Eye (tissue), 1 donor: ENCODE results near the gene SORD.
"Not testable (repeated sequence)": the region's sequence is repeated elsewhere in the genome, so short reads cannot be mapped to it uniquely, and the experiment has no call there.

Experiments
- DNase-seq: peaks from one replicate; pipeline ENCODE4 v3.0.0-alpha.2; 2015

SORD gene

DNA sequence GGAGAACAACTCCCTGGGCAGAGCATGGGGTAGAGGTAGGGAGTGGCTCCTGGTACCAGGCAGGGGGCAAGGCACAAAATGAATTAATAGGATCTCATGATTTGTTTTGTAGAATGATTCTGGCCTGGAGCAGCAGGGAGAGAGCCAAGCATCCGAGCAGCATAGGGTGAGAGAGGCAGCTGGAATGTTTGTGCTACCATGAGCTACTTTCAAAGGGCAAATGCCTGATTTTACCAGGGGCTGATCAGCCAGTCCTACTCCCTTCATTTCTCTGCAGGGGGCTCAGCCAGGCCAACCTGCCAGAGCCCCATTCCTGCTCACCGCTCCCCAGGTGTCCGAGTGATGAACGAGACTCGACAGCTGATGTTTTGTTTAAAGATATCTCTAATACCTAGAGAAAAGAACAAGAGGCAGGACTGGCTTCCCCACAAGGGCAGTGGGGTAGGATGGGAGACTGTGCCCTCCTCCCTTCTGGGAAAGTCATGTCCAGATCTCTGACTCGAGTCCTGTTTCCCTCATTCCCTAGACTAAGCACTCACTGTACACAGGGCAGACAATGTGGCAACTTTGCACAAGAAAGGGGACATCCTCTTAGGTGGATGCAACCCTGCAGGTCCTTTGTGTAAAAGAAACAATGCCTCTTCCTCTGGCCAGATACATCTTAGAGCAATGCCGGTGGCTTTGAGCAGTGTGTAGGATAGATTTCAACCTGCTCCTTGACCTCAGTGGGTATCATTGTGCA is 78.1 kb downstream of the SORD start:
- no peak for DNase-seq

DNA sequence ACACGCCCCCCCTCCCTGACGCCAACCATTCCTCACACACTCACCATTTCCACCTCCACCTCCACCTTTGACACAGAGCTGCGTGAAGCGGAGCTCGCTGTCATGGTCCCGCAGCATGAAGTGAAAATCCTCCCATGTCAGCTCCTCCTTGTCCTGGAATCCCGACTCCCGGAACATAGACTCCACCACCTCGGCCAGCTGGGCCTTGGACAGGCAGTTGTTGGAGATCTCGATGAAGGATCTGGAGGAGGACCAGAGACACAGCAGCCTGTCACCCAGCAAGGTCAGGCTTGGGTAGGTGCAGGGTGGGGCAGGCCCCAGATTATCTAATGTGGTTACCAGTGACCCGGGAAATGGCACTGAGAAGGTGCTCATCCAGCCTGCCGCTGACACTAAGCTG is 78.8 kb downstream of the SORD start:
- no peak for DNase-seq

DNA sequence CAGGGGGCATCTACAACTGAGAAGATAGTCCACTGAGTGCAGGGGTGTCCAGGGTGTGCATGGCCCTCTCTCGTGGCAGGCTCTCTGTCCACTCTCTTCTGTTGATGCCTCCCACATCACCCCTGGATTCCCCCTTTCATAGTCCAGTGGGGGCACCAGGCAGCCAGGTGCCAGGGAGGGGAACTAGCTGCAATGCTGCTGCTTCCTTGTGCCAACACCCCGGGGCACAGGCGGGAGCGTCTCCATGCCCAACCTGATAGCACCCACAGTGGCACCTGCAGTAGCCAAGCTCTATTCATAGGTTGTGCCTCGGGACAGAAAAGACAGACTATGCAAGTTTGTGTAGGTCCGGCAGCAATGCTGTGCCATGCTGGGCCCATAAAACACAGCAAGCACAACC is 79.2 kb downstream of the SORD start:
- DNase-seq, result no peak

DNA sequence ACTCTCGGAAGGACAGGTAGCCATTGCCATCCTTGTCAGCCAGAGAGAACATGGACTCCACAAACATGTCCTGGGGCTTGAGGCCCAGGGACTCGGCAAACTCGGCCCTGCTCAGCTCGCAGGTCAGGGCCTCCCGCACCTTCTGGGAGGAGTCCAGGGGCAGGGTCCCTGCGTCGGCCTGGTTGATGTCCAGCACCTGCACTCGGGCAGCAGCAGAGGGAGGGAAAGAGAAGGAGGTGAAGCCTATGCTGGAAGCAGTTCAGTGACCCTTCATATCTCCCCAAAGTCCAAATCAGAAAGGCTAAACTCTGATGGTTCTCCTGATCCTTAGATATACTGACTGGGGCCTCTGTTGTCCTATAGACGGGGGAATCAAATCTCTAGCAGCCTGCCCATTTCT is 81.2 kb downstream of the SORD start:
- DNase-seq, result not testable (repeated sequence)

DNA sequence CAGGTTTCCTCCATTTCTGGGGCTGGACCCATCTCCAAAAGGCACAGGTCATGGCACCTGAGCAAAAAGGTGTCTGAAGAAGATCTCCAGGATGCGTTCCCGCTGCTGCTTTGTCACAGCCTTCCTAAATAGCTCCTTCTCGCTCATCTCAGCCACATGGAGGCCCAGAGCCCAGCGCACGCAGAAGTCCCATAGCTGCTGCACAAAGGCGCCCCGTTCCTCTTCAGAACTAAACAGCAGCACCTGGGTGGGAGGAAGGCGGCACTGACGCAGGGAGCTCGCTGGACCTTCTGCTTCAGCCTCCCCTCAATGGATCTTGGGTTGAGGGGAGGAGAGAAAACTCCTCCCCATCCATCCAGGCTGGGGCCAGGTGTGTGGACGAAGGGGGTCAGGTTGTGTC is 82.6 kb downstream of the SORD start:
- DNase-seq, result no peak

DNA sequence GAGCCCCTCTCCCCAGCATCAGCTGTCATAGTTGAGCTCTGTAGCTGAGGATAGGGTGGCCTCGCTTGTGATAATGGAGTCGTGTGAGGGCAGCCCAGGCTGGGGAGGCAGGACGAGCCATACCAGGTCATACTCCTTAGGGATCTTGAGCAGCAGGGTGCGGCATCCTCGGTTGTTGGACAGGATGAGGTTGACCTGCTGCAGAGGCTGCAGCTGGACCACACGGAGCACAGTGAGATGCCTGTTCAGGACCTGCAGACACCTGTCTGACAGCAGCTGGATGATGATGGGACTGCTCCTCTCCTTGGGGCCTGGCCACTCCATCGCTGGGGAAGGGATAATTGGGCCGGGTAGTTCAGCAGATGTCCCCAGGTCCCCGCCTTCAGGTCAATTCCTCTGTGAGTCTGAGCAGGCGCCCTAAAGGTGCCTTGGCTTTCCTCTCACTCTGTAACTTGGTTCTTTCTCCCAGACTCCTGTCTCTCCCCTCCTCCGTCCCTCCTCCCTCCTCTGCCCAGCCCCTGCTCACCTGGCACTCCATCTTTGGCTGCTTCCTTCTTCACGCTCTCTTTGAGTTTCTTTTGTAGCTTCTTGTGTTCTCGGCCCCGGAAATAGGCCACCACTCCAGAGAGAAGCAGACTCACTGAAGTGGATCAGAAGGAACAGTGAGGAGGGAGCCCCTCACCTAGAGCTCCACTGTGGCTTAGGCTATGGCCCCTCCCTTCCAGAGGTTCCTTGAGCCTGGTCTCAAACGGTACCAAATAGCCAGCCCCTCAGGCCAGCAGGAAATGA is 83.2 kb downstream of the SORD start:
- DNase-seq, result no peak

DNA sequence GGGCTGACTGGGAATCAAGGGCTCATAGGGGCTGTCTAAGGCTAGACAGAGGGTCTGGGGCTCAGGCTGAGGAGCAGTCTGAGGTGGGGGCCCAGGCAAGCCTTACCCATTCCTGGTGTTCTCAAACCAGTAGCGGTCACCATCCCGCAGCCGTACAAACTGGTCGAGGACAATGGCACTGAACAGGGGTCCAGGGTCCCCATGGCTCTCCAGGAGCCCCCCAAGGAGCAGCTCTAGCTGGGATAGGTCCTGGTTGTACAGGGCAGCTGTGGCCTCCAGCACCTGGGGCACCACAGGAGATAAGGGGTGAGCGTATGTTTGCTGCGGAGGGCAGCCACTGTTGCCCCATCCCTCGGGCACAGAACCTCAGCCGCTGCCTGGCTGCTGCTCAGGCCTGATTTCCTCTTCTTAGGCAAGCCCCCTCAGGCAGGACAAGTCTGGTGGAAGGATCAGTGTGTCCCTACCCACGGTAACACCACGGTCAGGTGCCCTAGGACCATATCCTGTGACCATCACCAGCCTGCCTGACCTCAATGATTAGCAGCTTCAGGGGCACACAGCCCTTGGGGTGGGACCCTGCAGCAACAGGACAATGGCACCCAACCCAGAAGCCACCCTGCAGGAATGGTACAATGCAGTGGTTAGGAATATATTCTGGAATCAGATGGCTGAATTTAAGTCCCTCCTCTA is 85.1 kb downstream of the SORD start:
- DNase-seq, result no peak

DNA sequence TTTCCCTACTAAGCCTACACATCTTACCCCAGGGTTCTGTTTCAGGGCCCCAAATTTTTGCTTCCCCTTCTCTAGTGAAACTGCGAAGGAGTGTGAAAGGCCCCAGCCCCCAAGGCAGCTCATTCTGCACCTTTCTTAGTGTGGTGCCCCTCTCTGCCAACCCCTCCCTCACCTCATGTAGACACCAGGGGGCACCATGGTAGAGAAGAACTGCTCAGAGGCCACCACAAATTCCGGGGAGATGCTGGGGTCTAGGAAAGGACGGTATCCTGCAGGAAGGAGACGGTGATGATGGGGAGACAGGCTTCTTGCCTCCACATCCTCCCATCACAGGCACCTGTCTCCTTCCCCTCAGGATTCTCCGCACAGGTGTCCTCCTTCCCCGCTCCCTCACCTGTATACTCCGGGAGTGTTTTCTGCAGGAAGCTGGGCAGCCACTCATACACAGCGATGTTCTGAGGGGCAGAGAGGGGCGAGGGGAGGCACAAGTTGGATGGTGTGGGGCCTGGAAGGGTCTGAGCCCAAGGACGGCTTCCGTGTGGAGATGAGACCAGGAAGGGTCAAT is 87.3 kb downstream of the SORD start:
- DNase-seq, result no peak

DNA sequence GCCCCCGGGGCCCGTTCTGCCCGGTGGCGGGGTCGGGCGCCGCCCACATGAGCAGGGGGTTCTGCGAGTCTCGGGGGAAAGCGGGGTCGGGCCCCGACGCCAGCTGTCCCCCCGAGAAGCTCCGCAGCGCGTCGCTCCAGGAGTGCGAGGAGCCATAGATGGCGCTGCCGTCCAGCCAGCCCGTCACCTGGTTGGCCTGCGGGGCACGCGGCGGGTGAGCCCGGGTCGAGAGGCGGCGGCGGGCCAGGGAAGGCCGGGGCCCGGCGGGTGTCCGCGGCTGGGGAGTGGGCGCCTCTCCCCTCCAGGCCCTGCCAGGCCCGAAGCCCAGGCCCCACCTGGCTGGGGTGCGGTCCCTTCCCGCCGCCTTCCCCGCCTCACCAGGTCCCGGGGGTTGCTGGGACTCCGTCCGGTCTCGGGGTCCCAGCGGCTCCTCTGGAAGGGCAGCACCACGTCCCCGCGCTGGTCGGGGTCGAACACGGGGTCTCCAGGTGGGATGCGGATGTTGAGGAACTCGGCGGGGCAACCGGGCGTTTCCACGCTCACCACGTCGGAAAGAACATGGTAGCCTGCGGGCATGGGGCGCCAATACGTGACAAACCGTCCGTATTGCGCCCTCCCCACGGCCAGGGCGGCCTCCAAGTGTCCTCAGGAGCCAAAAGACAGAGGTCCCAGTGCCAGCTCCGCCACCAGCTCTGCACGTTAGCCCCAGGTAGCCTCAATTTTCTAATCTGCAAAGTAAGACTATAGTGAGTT is 88.6 kb downstream of the SORD start:
- no peak for DNase-seq

DNA sequence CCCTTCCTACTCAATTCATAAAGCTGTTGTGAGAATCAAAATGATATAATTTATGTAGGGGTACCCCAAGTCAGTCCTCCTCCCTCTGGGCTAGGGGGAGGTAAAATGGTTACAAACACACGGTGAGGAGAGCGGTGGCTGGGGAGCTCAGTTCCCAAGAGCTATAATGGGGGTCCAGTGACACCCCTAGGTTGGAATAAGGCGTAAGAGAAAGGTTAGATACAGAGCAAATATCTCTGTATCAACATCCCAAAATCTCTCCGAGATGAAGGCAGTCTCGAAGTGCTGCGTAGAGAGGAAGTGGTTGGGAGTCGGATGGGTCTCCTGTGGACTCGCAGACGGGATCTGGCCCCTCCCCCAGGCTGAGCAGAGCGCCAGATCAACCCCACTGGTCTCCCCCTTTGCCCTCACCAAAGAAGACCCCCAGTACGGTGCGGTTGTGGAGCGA is 89.2 kb downstream of the SORD start:
- DNase-seq, result peak; percentile 66

DNA sequence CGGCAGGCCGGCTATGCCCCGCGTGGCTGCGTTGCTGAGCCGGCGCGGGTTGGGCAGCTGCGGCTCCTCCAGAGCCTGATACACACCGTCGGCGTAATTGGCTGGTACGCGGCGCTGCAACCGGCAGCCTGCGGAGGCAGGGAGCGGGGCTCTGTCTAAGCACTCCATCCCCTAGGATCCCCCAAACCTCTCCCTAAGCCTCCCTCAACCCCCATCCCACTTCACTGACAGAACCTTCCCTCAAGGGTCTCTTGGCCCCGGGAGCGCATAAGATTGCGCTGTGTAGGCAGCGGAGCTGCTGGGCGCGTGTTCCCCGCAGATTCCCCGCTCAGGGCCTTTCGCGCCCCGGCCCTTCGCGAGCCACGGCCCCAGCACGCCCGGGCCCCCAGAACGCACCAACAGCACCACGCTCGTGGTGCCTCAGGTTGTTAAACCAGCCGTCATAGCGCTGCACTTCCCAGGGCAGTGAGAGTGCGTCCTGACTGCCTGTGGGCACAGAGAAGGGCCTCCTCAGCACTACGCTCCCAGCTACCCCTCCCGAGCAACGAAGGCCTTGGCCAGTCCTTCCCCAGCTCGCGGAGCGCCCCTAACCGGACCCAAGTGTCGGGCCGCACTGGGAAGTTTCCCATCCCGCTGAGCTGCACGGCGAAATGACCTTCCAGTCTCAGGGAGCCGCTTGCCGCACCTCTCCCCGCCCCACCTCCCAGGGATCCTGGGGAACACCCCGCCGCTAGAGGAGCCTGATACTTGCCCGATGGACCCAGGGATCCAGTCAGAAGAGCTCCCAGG is 89.8 kb downstream of the SORD start:
- DNase-seq, result peak; percentile 55

DNA sequence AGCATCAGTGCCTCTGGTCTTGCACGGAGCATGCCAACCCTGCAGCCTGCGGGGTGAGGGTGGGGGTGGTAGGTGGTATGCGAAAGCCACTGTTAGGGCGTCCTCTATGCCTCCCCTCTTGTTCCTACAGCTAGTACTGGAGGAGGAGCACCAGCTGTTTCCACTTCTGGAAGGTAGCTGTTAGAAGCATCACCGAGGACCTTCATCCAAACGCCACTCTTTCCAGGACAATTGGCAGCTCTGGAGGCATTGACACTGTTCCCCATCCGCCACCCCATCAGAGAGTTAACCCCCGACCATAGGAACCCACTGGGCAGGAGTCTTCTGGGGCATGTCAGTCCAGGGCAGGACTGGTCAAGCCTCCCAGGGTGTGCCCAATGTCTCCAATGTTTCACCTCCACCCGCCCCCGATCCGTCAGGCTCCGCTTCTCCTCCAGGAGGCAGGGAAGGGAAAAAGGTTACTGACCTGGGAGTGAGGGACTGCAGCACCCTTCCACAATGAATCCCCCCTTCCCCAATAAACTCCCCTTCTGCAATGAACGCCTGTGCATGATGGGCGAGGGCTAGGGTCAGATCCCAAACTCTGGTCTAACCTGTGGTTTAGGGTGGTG is 90.5 kb downstream of the SORD start:
- DNase-seq, result no peak

DNA sequence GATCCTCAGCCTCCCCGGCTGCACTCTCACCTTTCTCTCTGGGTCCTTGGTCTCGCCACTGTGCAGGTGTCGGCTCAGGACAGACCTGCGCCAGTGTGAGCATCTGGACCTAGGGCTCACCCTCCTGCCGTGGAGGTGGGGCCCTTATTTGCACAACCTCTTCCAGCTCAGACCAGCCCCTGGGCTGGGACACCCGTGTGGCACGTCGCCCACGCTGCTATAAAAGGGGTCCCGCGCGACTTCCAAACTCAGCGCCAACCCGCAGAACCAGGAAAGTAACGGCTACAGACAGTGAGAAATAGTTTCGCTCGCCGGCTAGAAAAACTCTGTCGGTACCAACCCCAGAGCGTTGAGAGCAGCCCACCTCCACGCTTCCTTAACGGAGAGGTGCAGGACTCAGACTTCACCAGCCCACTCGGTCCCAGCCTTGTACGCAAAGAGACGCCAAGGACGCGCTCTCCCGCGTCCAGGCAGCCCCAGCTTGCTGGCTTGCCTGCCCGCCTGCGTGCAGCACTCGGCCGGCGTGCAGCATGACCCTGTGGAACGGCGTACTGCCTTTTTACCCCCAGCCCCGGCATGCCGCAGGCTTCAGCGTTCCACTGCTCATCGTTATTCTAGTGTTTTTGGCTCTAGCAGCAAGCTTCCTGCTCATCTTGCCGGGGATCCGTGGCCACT is 91.2 kb downstream of the SORD start, which contains the start of the genes DUOX2 and DUOXA2:
TSS of gene DUOX2 (minus strand) at position 97 of the 675 bp plus-strand sequence. CDS start 761 bp downstream, outside the sequence.
TSS of gene DUOXA2 (plus strand) at position 251 of the 675 bp plus-strand sequence. CDS start at position 531, 280 bp downstream.
- peak; percentile 31 for DNase-seq

DNA sequence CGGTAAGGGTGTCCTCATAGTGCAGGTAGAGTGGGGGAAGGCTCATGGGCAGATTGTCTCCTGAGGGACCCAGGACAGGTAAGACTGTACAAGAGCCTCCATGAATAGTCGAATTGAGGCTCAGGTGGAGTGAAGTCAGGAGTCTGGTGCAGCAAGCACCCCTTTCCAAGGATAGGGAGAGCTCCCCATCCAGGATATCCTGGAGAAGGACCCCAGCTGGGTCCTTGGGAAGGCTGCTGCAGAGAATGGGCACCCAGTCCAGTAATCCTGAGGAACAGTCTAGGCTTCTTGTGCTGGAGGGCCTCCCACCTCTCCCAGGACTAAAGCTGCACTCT is 91.7 kb downstream of the SORD start:
- no peak for DNase-seq

DNA sequence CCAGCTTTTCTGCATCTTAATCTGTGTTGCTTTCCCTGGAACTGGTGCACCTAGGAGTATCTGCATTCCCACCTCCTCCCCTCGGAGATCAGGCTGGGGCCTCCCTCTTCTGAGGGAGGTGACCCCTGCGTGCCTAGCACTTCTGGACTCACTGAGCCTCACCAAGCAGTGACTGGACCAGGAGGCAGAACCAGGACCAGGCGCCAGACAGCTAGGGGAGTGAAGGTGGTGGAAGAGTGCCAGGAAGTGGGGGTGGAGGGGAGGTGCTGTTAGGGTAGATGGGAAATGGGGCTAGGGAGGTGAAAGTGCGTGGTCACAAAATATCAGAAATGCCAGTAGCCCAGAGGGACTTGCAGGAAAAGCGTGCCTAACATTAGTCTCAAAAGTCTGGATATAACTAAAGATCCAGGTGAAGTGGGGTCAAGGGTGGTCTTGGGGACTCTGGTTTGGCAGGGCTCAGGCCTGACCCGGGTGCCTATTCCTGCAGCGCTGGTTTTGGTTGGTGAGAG is 92.4 kb downstream of the SORD start:
- DNase-seq, result no peak

DNA sequence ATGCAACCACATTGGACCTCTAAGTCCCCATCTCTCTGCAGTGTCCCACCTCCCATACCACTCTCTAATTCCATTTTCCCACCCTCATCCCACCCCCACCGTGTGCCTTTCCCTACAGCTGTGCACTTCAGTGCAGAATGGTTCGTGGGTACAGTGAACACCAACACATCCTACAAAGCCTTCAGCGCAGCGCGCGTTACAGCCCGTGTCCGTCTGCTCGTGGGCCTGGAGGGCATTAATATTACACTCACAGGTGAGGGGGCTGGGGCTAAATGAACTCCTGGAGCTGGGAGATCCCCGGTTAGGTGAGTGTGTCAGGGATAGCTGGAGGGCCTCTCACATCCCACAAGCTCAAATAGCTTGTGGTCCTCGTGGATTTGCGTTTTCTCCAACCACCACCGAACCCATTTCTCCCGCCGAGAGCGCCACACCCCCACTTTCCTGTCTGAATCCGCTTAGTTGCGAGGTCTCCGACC is 93.0 kb downstream of the SORD start:
- DNase-seq, result no peak

DNA sequence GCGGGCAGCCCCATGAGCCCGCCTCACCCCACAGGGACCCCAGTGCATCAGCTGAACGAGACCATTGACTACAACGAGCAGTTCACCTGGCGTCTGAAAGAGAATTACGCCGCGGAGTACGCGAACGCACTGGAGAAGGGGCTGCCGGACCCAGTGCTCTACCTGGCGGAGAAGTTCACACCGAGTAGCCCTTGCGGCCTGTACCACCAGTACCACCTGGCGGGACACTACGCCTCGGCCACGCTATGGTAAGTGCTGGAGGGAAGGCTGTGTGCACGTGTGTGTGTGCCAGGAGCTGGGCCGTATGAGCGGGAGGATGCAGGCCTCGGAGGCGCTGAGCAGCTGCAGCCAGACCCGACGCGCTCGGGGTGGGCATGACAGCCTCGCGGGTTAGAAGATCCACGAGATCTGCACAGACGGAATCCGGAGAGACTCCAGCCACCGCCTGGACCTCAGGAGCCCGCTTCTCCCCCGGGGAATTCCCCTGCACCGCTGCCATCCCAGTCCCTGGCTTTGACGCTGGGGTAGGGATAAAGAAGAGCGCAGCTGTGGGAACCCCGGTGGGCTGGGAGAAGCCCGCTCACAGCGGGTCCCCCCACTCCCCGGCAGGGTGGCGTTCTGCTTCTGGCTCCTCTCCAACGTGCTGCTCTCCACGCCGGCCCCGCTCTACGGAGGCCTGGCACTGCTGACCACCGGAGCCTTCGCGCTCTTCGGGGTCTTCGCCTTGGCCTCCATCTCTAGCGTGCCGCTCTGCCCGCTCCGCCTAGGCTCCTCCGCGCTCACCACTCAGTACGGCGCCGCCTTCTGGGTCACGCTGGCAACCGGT is 93.7 kb downstream of the SORD start:
- DNase-seq, result peak; percentile 60

DNA sequence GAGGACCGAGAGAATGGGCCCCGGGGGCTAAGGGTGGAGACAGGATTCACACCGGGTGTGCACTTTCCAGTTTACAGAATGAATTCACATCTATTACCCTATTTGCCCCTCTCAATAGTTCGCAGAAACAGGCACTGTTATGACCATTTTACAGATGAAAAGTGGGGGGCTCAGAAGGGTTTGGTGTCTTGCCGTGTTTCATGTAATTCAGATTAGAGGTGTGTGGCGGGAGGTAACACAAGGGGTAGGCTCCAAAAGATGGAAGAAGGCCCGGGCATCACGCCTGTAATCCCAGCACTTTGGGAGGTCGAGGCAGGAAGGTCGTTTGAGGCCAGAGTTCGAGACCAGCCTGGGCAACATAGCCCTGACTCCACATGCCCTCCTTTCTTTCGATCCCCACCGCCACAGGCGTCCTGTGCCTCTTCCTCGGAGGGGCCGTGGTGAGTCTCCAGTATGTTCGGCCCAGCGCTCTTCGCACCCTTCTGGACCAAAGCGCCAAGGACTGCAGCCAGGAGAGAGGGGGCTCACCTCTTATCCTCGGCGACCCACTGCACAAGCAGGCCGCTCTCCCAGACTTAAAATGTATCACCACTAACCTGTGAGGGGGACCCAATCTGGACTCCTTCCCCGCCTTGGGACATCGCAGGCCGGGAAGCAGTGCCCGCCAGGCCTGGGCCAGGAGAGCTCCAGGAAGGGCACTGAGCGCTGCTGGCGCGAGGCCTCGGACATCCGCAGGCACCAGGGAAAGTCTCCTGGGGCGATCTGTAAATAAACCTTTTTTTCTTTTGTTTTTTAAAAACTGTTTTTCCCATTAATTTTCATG is 94.5 kb downstream of the SORD start:
- no peak for DNase-seq
